Cardiac fibroblast (primary cell): ENCODE results near the gene NKX2-2.
A peak's percentile ranks its signal among the peaks of the same experiment; 100 is the strongest.
"Not testable (repeated sequence)": the region's sequence is repeated elsewhere in the genome, so short reads cannot be mapped to it uniquely, and the experiment has no call there.

ENCODE experiments used
- DNase-seq, 2 donors: peaks; one replicate each; pipeline versions ENCODE4 v3.0.0 to v3.0.0-alpha.2; 2010; ENCODE audit warnings: low read depth in 2 of 2
- H3K4me3 ChIP-seq, 2 donors: replicated peaks in 1 of 2; 1 replicate in 1 of 2; 2 replicates in 1 of 2; pipeline ENCODE4 v1.5.1; 2011; ENCODE audit warnings: low read depth in 2 of 2, low read length in 2 of 2, mild to moderate bottlenecking in 2 of 2, moderate library complexity in 1 of 2
- CTCF ChIP-seq: IDR thresholded peaks from one replicate; pipeline ENCODE4 v1.5.1; 2011; ENCODE audit warnings: low read depth, mild to moderate bottlenecking, low read length, inconsistent platforms

NKX2-2 gene

GRCh38 chr20:21490105-21490504 lies 23.8 kb downstream of the NKX2-2 start:
- peak; percentile 24 for TF ChIP-seq CTCF
- peak in 1 of 2 donors; percentile 22 for DNase-seq

GRCh38 chr20:21480144-21480543 lies 33.7 kb downstream of the NKX2-2 start:
- DNase-seq, H3K4me3 ChIP-seq: not testable (repeated sequence)

More at GRCh38 chr20:21490105-21490504, 23.8 kb downstream of the NKX2-2 start:
- no peak overlapping the region for H3K4me3 ChIP-seq

GRCh38 chr20:21465799-21466198 lies 48.1 kb downstream of the NKX2-2 start:
- no peak for TF ChIP-seq CTCF
- no peak for DNase-seq

GRCh38 chr20:21464916-21465315 lies 48.9 kb downstream of the NKX2-2 start:
- no peak overlapping the region for H3K4me3 ChIP-seq
- no peak for TF ChIP-seq CTCF
- no peak for DNase-seq

More at GRCh38 chr20:21465799-21466198, 48.1 kb downstream of the NKX2-2 start:
- H3K4me3 ChIP-seq: no peak overlapping the region
